ENCODE measurements around the gene RRP15. TPM values are rescaled to one million over a fixed set of nuclear protein-coding genes. Genes with fewer than 3 reads are reported as not detected.
"Not testable (repeated sequence)": the region's sequence is repeated elsewhere in the genome, so short reads cannot be mapped to it uniquely, and the experiment has no call there.

Gene RRP15
- total RNA-seq, 1 donor from 2014 or later = 26.6 TPM

GRCh38 chr1:218296162-218296561 is 11.1 kb downstream of the RRP15 start:
- DNase-seq (ENCODE audit: low spot score) = no peak

- DNase-seq (ENCODE audit: low spot score) = no peak
These were observed 12.4 kb downstream of the RRP15 start for GRCh38 chr1:218297461-218297860.

DNA sequence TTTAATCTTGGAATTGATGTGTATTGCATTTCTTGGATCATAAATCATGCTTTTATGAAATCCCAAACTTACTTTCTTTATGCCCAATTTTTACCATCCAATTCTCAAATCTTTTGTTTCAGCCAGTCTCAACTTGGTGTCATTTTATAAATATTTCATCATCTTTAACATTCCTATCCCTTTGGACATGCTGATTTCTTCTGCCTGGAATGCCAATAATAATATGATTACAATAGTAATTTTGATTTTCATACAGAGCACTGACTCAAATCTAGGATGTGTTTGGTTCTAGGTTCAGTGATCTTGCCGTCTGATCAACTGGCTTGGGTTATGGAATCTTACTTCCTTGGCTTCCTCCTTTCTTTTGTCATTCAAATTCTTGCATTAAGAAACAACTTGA is 12.8 kb downstream of the RRP15 start:
- no peak for DNase-seq (ENCODE audit: low spot score)

- no peak for DNase-seq (ENCODE audit: low spot score)
These were observed 13.3 kb downstream of the RRP15 start for GRCh38 chr1:218298398-218298797.

DNA sequence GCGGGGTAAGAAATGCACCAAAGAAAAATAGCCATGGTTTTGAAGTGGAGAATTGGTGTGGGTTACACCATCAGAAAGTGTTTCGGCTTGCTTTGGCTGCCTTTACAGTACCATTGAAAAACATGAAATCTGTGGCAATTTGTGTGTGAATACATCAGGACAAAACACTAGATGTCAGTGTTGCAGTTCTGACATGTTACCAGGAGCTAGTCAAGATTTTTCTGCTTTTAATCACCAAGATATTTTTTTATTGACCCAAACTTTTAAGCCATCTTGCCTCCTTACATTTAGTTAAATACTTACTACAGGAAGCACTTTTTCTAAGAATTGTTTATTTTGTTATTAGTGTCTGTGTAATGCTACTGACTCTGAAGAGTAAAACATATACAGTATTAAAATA is 14.3 kb downstream of the RRP15 start:
- no peak for DNase-seq (ENCODE audit: low spot score)

DNA sequence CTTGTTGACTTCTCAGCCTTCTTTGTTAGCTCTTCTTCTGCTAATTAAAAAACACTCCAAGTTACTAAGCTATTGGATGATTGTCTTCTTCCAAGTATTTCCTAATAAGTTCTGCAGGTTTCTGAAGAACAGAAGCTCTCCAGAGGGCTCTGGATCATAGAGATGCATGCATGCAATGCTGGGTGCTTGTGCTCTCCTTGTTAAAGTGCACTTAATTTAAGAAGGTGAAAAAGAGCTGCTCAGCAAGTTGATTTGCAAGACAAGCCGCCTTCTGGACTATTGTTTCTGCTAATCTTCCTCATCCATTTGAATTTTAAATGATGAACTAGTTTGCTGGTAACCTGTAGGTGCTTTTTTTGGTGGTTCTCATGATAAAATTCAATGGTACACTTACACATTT is 16.1 kb downstream of the RRP15 start:
- no peak for DNase-seq (ENCODE audit: low spot score)

- no peak for DNase-seq (ENCODE audit: low spot score)
These were observed 17.1 kb downstream of the RRP15 start for GRCh38 chr1:218302155-218302554.

GRCh38 chr1:218303176-218303879 is 18.2 kb downstream of the RRP15 start:
- no peak for DNase-seq (ENCODE audit: low spot score)

DNA sequence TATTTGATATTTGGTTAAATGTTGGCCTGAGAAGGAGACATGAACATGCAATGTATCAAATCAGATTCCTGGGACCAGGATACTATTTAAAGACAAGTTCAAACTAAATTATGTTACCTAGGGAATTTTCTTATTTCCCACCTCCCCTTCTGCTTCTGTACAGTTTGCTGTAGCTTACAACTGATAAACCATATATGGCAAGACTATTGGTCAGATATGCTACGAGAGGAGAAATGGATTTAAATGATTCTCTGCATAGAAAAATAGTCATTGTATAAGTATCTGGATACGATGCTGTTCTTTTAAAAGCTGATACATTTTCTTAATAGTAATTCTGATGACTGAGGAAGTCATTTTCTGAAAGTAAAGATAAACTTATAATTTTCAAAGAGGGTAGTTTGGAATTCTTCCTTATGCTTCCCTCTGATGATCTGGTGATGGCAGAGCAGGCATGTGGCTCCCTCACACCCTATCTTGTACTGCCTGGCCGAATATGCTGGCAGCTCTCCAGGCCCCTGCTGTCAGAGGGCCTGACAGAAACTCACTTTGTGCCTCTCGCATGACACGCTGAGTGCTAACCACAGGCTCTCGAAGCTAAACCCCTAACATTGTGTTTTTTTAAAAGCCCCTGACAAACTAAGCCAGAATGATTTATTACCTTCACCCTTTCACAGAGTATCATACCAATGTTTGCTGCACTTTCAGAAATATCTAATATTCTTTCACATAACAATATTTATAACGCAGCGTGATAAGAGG is 19.4 kb downstream of the RRP15 start:
- no peak for DNase-seq (ENCODE audit: low spot score)

- no peak for DNase-seq (ENCODE audit: low spot score)
These were observed 20.5 kb downstream of the RRP15 start for GRCh38 chr1:218305472-218306064.

DNA sequence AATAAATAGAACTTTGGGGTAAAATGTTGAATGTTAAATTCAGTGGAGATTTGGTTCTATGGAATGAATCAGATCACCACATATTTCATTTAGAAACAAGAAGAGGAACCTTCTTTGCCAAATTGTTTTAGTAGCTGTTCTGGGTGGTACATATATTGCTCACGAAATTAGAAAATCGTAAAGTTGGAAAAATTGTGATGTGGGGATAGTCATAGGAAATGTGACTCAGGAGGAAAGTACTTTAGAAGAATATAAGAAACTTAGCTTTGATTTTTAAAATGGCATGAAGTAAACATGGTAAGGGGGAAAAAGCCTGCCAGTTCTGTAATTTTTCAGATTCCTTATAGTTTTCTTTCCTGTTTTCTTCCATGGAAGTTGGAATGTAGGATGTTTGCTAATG is 27.4 kb downstream of the RRP15 start:
- DNase-seq (ENCODE audit: low spot score) = no peak

DNA sequence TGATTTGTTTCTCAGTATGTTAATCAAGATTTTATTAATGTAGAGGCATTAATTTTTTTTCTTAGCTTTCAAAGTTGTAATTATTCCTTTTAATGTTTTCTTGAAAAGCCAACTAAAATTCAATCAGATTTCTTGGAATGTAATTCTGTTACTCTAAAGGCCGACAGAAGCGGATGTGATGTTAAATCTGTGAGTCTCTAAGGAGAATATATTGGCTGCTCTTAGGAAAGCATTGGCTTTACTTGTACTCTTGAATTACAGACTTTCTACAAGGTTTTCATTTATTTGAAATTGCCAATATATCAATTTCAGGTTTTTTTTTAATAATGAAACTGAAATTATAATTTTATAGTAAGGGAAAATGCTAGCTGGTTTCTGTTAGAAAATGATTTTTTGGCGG is 29.2 kb downstream of the RRP15 start:
- no peak for DNase-seq (ENCODE audit: low spot score)

DNA sequence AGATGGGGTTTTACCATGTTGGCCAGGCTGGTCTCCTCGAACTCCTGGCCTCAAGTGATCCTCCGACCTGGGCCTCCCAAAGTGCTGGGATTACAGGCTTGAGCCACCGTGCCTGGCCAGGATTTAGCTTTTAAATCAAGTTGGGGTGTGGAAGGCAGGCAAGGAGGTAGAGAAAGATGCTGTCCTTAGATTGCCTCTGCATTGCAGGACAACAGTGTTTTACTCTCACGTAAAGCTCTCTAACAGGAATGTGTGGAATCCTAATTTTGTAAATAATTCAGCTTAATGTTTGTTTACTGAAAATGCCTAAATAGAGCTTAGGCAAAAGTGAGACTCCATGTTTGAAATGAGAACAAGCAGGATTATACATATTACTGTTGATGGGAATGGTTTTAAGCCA is 30.5 kb downstream of the RRP15 start:
- no peak for DNase-seq (ENCODE audit: low spot score)

- no peak for DNase-seq (ENCODE audit: low spot score)
These were observed 32.0 kb downstream of the RRP15 start for GRCh38 chr1:218317061-218317460.

GRCh38 chr1:218320182-218320581 is 35.1 kb downstream of the RRP15 start:
- not testable (repeated sequence) for DNase-seq (ENCODE audit: low spot score)

DNA sequence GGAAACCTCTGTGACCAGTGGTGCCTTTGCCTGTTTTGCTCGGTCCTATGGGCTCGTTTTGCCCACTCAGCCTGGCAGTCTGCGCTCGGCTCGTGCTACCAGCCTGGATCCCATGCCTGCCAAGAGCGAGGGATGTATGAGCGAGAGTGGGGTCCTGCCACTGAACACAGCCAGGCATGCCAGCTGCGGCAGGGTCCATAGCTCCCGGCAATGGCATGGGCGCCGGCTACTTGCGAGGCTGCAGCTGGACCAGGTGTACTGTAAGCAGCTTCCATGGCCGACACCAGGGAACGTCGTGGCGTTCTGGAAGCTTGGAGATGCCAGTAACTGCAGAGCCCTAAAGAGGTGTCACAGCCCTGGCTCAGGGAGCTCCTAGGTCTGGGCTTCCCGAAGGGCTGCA is 37.7 kb downstream of the RRP15 start:
- DNase-seq (ENCODE audit: low spot score) = no peak

DNA sequence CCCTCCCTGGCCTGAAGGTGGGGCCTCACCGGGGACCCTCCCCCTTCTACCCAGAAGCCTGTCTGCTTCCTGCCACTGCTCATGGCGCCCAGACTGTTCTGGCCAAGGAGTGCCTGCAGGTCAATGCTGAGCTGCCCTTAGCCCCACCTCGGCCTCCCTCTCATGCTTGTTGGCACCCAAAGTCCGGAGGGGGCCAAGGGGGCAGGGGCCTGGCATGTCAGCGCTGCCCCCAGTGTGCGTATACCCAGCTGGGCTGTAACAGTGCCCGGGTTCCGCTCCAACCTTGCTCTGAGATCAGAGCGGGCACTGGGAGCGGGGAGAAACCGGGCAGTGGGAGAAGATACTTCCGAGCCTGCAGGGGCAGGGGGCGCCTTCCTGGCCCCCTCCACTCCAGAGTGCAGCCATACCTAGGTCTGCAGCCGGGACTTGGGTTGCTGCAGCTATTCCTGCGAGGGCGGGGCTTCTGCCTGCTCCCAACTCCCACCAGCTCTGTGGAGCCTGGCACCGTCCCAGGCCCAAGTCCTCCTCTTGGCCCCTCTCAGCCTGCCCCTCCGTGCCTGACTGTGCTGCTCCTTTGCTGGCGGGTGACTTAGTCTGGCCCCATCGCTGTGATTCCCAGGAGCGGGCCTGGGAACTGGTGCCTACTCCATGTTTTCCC is 38.6 kb downstream of the RRP15 start:
- no peak for DNase-seq (ENCODE audit: low spot score)

DNA sequence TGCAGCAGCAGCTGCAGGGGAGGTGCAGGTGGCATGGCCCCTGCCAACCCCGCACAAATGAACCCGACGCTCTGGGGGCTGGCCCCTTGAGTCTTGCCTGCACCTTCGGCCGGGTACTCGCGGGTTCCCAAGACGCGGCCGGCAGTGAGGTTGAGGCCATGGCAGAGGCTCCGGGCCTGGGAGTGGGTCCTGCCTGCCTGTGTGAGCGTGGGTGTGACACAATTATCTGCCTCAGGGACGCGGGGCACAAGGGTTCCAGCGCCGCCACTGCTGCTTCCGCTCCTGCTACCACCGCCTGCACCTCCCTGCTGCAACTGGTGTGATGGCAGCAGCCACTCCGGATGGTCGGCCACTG is 39.1 kb downstream of the RRP15 start:
- no peak for DNase-seq (ENCODE audit: low spot score)

- no peak for DNase-seq (ENCODE audit: low spot score)
These were observed 43.7 kb downstream of the RRP15 start for GRCh38 chr1:218328769-218329168.

GRCh38 chr1:218330043-218330623 is 45.0 kb downstream of the RRP15 start:
- DNase-seq (ENCODE audit: low spot score) = no peak

DNA sequence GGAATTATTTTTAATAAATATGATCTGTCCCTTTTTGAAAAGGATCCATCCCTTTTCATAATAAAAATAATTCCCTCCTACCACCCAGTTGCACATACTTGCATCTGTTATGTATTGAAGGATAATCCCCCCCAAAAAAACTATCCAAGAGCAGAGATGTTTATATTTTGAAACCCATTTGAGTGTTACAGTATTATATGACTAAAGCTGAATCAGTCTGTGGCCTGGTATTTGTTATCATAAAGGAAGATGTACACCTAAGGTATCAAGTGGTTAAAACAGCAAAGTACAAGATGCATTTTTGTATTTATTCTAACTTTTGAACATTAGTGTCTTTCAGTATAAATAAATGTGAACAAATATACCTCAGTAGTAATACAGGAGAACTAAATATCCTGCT is 47.3 kb downstream of the RRP15 start:
- DNase-seq (ENCODE audit: low spot score) = no peak

- no peak for DNase-seq (ENCODE audit: low spot score)
These were observed 51.2 kb downstream of the RRP15 start for GRCh38 chr1:218336328-218336727.

All from mesenteric fat pad (tissue), 1 donor.